Right hindlimb (tissue), 1 donor: ENCODE results near the gene FMNL2.
"Not testable (repeated sequence)": the region's sequence is repeated elsewhere in the genome, so short reads cannot be mapped to it uniquely, and the experiment has no call there.

Experiments used
- DNase-seq: peaks from one replicate; pipeline ENCODE4 v3.0.0-alpha.2; 2018

The FMNL2 gene

DNA sequence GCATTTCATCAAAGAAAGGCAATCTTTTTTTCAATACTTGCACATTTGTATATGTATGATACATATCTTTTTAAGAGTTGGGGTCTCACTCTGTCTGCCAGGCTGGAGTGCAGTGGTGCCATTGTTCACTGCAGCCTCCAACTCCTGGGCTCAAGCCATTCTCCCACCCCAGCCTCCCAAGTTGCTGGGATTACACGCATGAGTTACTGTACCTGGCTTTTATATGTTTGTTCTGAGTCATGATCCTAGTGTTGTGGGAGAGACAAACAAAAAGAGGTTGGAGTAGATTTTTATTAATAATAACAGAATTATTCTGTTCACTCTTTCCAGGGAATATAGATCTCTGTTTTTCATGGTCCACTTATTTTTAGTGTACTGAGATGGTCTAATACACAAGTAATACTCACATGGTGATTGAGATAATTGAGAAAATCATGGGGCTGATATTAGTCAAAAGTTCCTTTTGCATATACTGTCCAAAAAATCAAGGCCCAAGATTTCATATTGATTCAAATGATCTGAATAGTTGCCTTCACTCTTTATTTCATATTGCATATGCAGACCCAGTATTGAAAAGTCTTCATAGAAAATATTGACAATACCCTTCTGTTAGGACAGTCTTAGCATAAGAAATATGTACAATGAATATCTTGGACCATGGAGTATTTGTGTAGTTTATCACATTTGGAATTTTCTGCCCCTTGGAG lies 138.3 kb downstream of the FMNL2 start:
- DNase-seq, result no peak

DNA sequence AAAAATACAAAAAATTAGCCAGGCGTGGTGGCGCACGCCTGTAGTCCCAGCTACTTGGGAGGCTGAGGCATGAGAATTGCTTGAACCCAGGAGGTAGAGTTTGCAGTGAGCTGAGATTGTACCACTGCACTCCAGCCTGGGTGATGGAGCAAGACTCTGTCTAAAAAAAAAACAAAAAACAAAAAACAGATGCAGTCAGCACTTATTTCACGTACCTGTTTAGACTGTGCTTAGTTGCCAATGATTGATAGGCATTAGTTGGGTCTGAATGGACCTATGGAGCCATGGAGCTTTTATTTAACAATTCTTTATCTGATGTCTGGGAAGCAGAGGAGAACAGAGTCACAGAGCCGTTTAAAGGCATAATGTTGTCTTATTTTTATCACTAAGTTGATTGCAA lies 139.5 kb downstream of the FMNL2 start:
- not testable (repeated sequence) for DNase-seq

DNA sequence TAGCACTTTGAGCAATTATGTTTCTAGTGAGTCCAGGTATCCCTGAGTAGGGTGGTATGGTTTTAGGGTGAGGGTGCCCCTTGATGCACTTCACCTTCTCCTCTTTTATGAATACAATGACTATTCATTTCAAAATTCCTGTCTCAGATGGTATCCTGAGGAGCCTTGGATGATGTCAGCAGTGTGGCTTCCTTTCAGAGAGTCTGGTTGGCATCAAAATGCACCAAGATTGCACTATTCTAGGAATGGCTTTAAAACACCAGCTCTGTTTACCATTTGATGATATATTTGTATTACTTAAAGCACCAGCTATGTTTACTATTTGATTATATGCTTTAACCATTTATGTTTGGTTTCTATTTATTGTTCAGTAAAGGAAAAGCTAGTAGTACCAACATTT lies 141.0 kb downstream of the FMNL2 start:
- no peak for DNase-seq

- DNase-seq, result no peak
Measured at GRCh38 chr2:152477347-152478092, 142.5 kb downstream of the FMNL2 start.

DNA sequence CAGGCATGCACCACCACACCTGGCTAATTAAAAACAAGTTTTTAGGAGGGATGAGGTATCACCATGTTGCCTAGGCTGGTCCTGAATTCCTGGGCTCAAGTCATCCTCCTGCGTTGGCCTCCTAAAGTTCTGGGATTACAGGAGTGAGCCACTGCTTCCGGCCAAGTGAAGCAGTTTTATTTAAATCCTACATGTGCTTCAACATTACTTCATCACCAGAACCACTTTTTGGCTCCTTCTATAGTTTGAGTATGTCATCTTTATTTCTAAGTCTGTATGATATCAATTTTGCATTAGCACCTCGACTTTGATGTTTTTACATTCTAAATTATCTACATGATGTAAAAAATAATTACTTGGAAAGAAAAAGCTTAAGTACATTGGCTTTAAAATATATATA lies 144.3 kb downstream of the FMNL2 start:
- DNase-seq, result no peak

DNA sequence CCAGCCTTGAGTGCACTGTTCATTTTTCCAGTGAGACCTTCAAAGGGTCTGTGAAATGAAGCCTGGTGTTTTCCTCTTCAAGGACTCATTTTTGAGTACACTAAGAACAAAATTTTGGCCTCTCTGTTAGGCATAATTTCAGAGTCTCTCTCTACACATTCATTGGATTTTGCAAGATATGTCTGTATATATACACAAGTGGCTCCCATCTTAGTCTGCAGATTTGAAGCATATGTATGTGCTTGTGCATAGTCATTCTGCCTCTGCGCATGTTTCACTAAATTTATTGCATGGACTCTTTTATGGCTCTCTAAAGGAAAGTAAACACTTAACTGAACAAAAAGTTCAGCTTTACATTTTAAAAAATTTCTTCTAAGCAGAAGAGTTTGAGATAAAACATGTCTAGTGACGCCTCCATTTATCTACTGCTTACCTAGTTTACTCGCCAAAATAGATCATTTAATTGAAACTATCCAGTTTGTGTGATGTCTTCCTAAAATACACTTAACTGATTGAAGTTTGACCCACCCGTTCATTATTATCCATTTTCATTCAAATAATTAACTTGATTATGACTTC lies 145.9 kb downstream of the FMNL2 start:
- DNase-seq, result no peak

DNA sequence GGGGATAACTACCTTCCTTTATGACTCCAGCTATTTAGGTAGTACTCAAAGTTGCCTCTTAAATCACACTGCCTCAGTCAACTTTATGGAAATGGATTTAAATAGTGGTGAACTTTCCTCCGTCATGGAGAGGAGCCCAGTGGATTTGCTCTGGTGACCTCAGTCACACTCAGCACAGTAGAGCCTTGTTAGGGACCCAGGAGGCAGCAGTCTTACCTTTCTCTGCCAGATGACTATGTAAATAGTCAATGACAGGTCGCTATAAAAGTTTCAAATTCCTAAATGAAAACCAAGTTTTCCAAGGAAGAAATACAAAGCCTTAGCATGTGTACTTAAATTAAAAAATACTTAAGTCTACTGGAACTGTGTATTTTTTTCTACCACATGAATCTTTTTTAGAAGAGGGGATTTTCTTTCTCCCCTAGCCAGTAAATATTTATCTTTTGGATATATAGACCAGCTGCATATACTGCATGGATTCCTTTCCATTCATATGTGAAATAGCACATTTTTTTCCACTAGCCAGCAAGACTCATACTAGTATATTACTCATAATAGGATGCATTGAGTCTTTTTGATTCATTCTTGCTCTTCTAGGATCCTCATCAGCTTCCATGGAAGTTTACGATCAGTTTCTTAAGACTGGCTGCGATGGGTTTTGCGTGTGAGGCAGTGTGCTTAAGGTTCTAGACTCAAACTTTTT lies 147.1 kb downstream of the FMNL2 start:
- DNase-seq, result no peak

- peak; percentile 77 for DNase-seq
Measured at GRCh38 chr2:152483276-152484063, 148.5 kb downstream of the FMNL2 start.

GRCh38 chr2:152485954-152486736 lies 151.2 kb downstream of the FMNL2 start:
- DNase-seq, result no peak

GRCh38 chr2:152486737-152487400 lies 151.9 kb downstream of the FMNL2 start:
- no peak for DNase-seq

GRCh38 chr2:152488075-152488474 lies 153.1 kb downstream of the FMNL2 start:
- no peak for DNase-seq

DNA sequence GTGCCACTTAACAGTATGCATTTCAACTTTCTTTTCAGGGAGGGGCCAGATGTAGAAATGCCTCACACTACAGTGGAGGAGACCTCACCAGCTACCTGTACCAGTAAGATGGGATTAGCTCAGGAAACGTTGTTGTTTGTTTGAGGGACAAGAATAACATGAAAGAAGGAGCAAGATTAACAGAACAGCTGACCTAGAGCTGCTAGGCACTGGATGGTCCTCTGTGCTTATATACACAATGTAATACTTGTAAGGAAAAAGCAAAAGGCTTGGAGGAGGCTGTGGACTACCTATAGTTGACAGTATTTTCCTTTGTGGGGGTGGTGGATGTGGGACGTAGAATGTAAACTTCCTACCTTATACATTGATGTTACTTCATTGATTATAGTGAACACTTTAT lies 154.4 kb downstream of the FMNL2 start:
- no peak for DNase-seq

DNA sequence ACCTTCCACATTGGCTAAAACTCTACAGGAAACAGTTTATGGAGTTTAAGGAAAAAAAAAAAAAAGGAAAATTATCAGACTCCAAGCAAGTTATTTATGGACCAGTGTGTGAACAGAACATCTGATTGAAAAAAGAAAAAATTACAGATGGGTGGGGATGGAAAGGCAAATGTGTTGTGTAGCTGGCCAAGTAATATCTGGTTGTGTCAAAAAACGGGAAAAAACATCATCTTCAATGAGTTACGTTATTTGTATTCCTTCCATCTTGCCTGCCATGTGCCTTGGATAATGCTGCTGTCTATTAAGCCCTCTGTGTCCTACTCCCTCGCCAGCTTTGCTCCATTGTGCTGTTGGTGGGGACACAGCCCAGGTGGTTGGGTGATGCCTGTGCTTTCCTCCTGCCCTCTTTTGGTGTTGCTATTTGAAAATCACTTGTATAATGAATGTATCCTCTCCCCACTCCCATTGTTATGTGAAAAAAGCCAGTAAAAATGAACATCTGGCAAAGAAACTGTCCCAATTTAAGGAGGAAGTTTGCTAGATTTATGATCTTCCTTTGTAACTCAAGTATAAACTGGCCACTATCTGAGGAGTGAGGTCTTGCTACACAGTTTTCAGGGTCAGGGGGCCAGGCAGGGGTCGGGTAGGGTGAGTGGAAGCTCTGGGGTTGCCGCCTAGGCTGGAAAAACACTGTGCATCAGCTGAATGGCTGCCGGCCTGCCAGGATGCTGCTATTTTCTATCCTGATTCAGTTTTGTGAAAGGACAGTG lies 155.9 kb downstream of the FMNL2 start:
- DNase-seq, result peak; percentile 51

- DNase-seq, result no peak
Measured at GRCh38 chr2:152492131-152492530, 157.2 kb downstream of the FMNL2 start.

DNA sequence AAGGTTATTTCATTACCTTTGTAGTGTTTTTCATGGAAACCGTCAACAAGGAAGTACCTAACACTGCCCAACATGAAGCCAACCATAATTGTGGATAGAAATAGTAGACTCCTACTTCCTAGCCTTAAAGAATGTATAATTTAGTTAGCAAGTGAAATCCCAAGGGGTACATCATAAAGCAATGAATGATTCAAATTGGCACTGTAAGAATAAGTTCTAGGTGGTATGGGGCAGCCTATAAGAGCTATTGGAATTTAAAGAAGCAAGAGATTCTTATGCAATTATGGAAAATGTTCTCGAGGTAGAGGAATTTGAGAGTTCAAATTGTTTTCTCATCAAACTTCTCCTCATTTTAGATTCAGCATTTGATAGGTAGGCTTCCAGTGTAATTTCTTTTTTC lies 157.9 kb downstream of the FMNL2 start:
- DNase-seq, result no peak

GRCh38 chr2:152493417-152493816 lies 158.4 kb downstream of the FMNL2 start:
- DNase-seq, result no peak

DNA sequence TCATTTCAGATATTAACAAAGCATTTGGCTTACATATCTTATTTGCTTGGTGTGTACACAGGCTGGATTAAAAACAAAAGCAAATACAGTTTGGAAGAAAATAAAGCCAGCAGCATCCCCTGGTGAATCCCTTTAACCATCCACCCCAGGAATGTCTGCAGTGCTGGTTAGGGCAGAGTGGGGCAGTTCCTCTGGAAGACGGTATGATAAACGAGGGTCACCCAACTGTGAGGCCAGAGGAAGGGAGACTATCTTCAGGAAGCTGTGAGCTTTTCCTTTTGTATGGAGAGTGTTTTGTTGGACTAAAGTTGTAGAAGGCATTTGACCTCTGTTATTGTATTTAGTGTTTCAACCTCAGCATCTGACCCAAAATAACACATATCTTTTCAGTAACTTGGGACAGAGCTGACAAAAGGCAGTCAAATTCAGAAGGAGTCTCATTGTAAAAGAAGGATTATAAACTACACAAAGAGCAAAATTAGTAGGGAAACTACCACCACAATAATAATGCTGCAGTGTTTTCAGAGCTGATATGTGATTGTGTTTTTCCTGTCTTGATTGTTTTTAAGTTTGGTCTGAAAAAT lies 159.1 kb downstream of the FMNL2 start:
- no peak for DNase-seq

GRCh38 chr2:152496371-152496770 lies 161.4 kb downstream of the FMNL2 start:
- DNase-seq, result no peak

DNA sequence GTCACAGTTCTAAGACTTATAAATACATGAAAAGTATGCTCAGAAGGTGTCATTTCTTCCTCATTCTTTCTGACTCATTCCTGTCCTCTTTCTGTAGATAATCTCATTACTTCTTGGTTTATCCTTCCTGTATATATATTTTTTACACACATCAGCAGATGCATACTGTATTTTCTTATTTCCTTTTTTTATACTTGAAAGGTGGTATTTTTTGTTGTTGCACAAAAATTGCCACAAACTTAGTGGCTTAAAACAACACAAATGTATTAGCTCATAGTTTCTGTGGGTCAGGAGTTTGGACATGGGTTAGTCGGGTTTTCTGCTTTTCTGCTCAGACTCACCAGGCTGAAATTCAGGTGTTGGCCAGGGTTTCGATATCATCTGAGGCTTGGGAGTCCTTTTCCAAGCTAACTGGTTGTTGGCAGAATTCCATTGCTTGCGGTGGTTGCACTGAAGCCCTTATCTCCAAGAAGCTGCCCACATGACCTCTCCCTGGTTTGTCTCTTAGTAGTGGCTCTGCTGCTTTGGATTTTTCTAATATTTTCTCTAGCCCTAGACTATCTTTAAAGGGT lies 162.6 kb downstream of the FMNL2 start:
- no peak for DNase-seq

GRCh38 chr2:152499331-152499816 lies 164.4 kb downstream of the FMNL2 start:
- DNase-seq, result no peak
